Tongue (tissue), 2 donors: ENCODE results near the gene NOTCH3. TPM values are rescaled to one million over a fixed set of nuclear protein-coding genes. Genes with fewer than 3 reads are reported as not detected.

Experiments used
- DNase-seq: peaks from one replicate; pipeline ENCODE4 v3.0.0-alpha.2; 2015
- total RNA-seq: library from RNA; depleted of rRNA; stranded (reverse); fragments of >200 nt; gene quantifications from one replicate; pipeline ENCODE4 v1.2.3, GENCODE V29; 2014

Gene NOTCH3
- total RNA-seq, 1 donor from 2014 or later = 163 TPM

GRCh38 chr19:15161028-15161984 lies 39.5 kb downstream of the NOTCH3 start:
- no peak for DNase-seq

- no peak for DNase-seq
These were observed 41.5 kb downstream of the NOTCH3 start for GRCh38 chr19:15159251-15159650.

- DNase-seq = no peak
These were observed 44.4 kb downstream of the NOTCH3 start for GRCh38 chr19:15156391-15156790.

- DNase-seq = no peak
These were observed 45.5 kb downstream of the NOTCH3 start for GRCh38 chr19:15155296-15155695.

- DNase-seq = no peak
These were observed 46.7 kb downstream of the NOTCH3 start for GRCh38 chr19:15154002-15154612.

- no peak for DNase-seq
These were observed 51.1 kb downstream of the NOTCH3 start for GRCh38 chr19:15149737-15150136.

GRCh38 chr19:15147090-15147489 lies 53.7 kb downstream of the NOTCH3 start:
- no peak for DNase-seq

GRCh38 chr19:15144046-15144646 lies 56.6 kb downstream of the NOTCH3 start:
- DNase-seq = no peak

GRCh38 chr19:15142313-15142712 lies 58.5 kb downstream of the NOTCH3 start:
- no peak for DNase-seq

- DNase-seq = no peak
These were observed 59.7 kb downstream of the NOTCH3 start for GRCh38 chr19:15141143-15141542.

- DNase-seq = no peak
These were observed 62.4 kb downstream of the NOTCH3 start for GRCh38 chr19:15138427-15138826.

GRCh38 chr19:15137777-15138176 lies 63.0 kb downstream of the NOTCH3 start:
- no peak for DNase-seq

- DNase-seq = no peak
These were observed 64.4 kb downstream of the NOTCH3 start for GRCh38 chr19:15136234-15136954.

GRCh38 chr19:15129856-15130585 lies 70.8 kb downstream of the NOTCH3 start:
- peak; percentile 61 for DNase-seq

- DNase-seq = no peak
These were observed 72.5 kb downstream of the NOTCH3 start for GRCh38 chr19:15128162-15128770.

- no peak for DNase-seq
These were observed 74.5 kb downstream of the NOTCH3 start for GRCh38 chr19:15126131-15126910.

- peak; percentile 99 for DNase-seq
These were observed 75.3 kb downstream of the NOTCH3 start for GRCh38 chr19:15125232-15126067.

GRCh38 chr19:15124572-15125231 lies 76.1 kb downstream of the NOTCH3 start:
- no peak for DNase-seq

- DNase-seq = peak; percentile 93
These were observed 76.9 kb downstream of the NOTCH3 start for GRCh38 chr19:15123900-15124299.
